Urothelium cell line (cell line): ENCODE results near the gene GTF3C1.

Experiments
- DNase-seq: peaks from one replicate; pipeline ENCODE4 v3.0.0; 2011; ENCODE audit warnings: low spot score, mixed read lengths
- FAIRE-seq: peaks from 2 replicates; lab custom pipeline; 2011; peaks lifted over from hg19 to GRCh38; lab: Jason Lieb, UNC

The GTF3C1 gene

GRCh38 chr16:27564224-27564623, 14.5 kb upstream of the GTF3C1 start:
- FAIRE-seq (no peak), DNase-seq (no peak)

- FAIRE-seq (no peak), DNase-seq (no peak)
Measured at GRCh38 chr16:27561216-27561615, 11.5 kb upstream of the GTF3C1 start.

- DNase-seq (no peak), FAIRE-seq (no peak)
Measured at GRCh38 chr16:27558932-27559331, 9.2 kb upstream of the GTF3C1 start.

- FAIRE-seq = no peak
- no peak for DNase-seq
Measured at GRCh38 chr16:27558434-27558833, 8.7 kb upstream of the GTF3C1 start.

GRCh38 chr16:27556471-27556870, 6.8 kb upstream of the GTF3C1 start:
- no peak for FAIRE-seq
- no peak for DNase-seq

GRCh38 chr16:27551036-27551435, 1.3 kb upstream of the GTF3C1 start:
- DNase-seq = no peak
- FAIRE-seq = no peak

- DNase-seq (no peak), FAIRE-seq (no peak)
Measured at GRCh38 chr16:27550582-27550920, 838 bp upstream of the GTF3C1 start.

GRCh38 chr16:27549464-27549745, 308 bp downstream of the GTF3C1 start:
- DNase-seq (no peak), FAIRE-seq (no peak)

GRCh38 chr16:27547851-27548250, 1.9 kb downstream of the GTF3C1 start:
- FAIRE-seq (no peak), DNase-seq (no peak)

GRCh38 chr16:27547134-27547533, 2.6 kb downstream of the GTF3C1 start:
- no peak for FAIRE-seq
- DNase-seq = no peak

GRCh38 chr16:27544671-27545070, 5.0 kb downstream of the GTF3C1 start:
- DNase-seq = no peak
- FAIRE-seq = no peak

GRCh38 chr16:27543801-27544200, 5.9 kb downstream of the GTF3C1 start:
- no peak for FAIRE-seq
- no peak for DNase-seq

- DNase-seq (no peak), FAIRE-seq (no peak)
Measured at GRCh38 chr16:27539636-27540035, 10.1 kb downstream of the GTF3C1 start.

- FAIRE-seq = no peak
Measured at GRCh38 chr16:27539120-27539519, 10.6 kb downstream of the GTF3C1 start.

GRCh38 chr16:27538528-27538927, 11.2 kb downstream of the GTF3C1 start:
- FAIRE-seq (no peak), DNase-seq (no peak)

More at GRCh38 chr16:27539120-27539519, 10.6 kb downstream of the GTF3C1 start:
- no peak for DNase-seq

- DNase-seq (no peak), FAIRE-seq (no peak)
Measured at GRCh38 chr16:27534256-27534655, 15.5 kb downstream of the GTF3C1 start.

GRCh38 chr16:27531826-27532800, 17.6 kb downstream of the GTF3C1 start:
- no peak for FAIRE-seq
- DNase-seq = no peak

GRCh38 chr16:27531186-27531585, 18.5 kb downstream of the GTF3C1 start:
- FAIRE-seq (no peak), DNase-seq (no peak)

GRCh38 chr16:27529962-27530361, 19.8 kb downstream of the GTF3C1 start:
- FAIRE-seq = no peak
- no peak for DNase-seq

GRCh38 chr16:27528294-27528693, 21.4 kb downstream of the GTF3C1 start:
- DNase-seq = no peak
- no peak for FAIRE-seq

- DNase-seq (no peak), FAIRE-seq (no peak)
Measured at GRCh38 chr16:27526180-27526579, 23.5 kb downstream of the GTF3C1 start.

GRCh38 chr16:27522173-27522707, 27.5 kb downstream of the GTF3C1 start:
- no peak for FAIRE-seq

More at GRCh38 chr16:27522173-27522707, 27.5 kb downstream of the GTF3C1 start:
- no peak for DNase-seq
